H9 (cell line): ENCODE data around the gene DHCR7. TPM values are rescaled to one million over a fixed set of nuclear protein-coding genes. Genes with fewer than 3 reads are reported as not detected.

Source experiments
- DNase-seq: peaks from one replicate; pipeline ENCODE4 v3.0.0-alpha.2; 2017
- H2AFZ ChIP-seq: one replicate; pipeline ENCODE4 v1.6.1; 2013; ENCODE audit warnings: mild to moderate bottlenecking, low read length, control low read depth, moderate library complexity
- H2AK5ac ChIP-seq: 2 replicates; pipeline ENCODE4 v1.6.1; 2013; ENCODE audit warnings: low read length, control low read depth, mixed read lengths; ENCODE audit not compliant: insufficient read length
- H2BK120ac ChIP-seq: one replicate; pipeline ENCODE4 v1.6.1; 2013; ENCODE audit warnings: low read depth, mild to moderate bottlenecking, low read length, control low read depth, inconsistent platforms; ENCODE audit not compliant: poor library complexity, severe bottlenecking
- H2BK12ac ChIP-seq: 2 replicates; pipeline ENCODE4 v1.6.1; 2013; ENCODE audit warnings: low read length, control low read depth, mixed read lengths, low read depth; ENCODE audit not compliant: insufficient read length
- H2BK15ac ChIP-seq: 2 replicates; pipeline ENCODE4 v1.6.1; 2013; ENCODE audit warnings: low read depth, low read length, control low read depth
- H2BK20ac ChIP-seq: one replicate; pipeline ENCODE4 v1.6.1; 2013; ENCODE audit warnings: low read depth, mild to moderate bottlenecking, low read length, control low read depth, inconsistent platforms; ENCODE audit not compliant: poor library complexity, severe bottlenecking
- H2BK5ac ChIP-seq: 2 replicates; pipeline ENCODE4 v1.6.1; 2013; ENCODE audit warnings: low read length, control low read depth, mixed read lengths; ENCODE audit not compliant: insufficient read length
- H3K14ac ChIP-seq: 2 replicates; pipeline ENCODE4 v1.6.1; 2013; ENCODE audit warnings: low read length, control low read depth; ENCODE audit not compliant: insufficient read depth
- H3K18ac ChIP-seq: 2 replicates; pipeline ENCODE4 v1.6.1; 2013; ENCODE audit warnings: low read depth, mild to moderate bottlenecking, mixed read lengths, low read length, control low read depth; ENCODE audit not compliant: insufficient read length
- H3K23ac ChIP-seq: 2 replicates; pipeline ENCODE4 v1.6.1; 2013; ENCODE audit warnings: low read length, control low read depth, mixed read lengths, low read depth; ENCODE audit not compliant: insufficient read length
- H3K23me2 ChIP-seq: 2 replicates; pipeline ENCODE4 v1.6.1; 2013; ENCODE audit warnings: low read depth, mild to moderate bottlenecking, mixed read lengths, low read length, control low read depth; ENCODE audit not compliant: insufficient read length, poor library complexity, severe bottlenecking
- H3K27ac ChIP-seq: 2 replicates; pipeline ENCODE4 v1.5.1; 2013; ENCODE audit warnings: low read length, control low read depth, mixed read lengths, low read depth; ENCODE audit not compliant: insufficient read length
- H3K27me3 ChIP-seq: 2 replicates; pipeline ENCODE4 v1.6.1; 2013; ENCODE audit warnings: low read length, control low read depth, inconsistent platforms; ENCODE audit not compliant: insufficient read depth
- H3K4ac ChIP-seq: 2 replicates; pipeline ENCODE4 v1.6.1; 2013; ENCODE audit warnings: low read depth, mild to moderate bottlenecking, control low read depth, inconsistent platforms, low read length, moderate library complexity
- H3K4me1 ChIP-seq: 2 replicates; pipeline ENCODE4 v1.6.1; 2013; ENCODE audit warnings: low read length, control low read depth, inconsistent platforms; ENCODE audit not compliant: insufficient read depth
- H3K4me2 ChIP-seq: 2 replicates; pipeline ENCODE4 v1.6.1; 2013; ENCODE audit warnings: low read length, control low read depth, mixed read lengths; ENCODE audit not compliant: insufficient read length, insufficient read depth
- H3K56ac ChIP-seq: 2 replicates; pipeline ENCODE4 v1.6.1; 2013; ENCODE audit warnings: low read depth, mild to moderate bottlenecking, mixed read lengths, low read length, control low read depth; ENCODE audit not compliant: insufficient read length
- H3K79me1 ChIP-seq: 2 replicates; pipeline ENCODE4 v1.6.1; 2013; ENCODE audit warnings: low read depth, mild to moderate bottlenecking, moderate library complexity, low read length, control low read depth, inconsistent platforms; ENCODE audit not compliant: insufficient read depth, poor library complexity, severe bottlenecking
- H3K79me2 ChIP-seq: 2 replicates; pipeline ENCODE4 v1.6.1; 2013; ENCODE audit warnings: low read length, control low read depth, inconsistent platforms; ENCODE audit not compliant: insufficient read depth
- H3K9ac ChIP-seq: 2 replicates; pipeline ENCODE4 v1.6.1; 2013; ENCODE audit warnings: low read length, control low read depth, mixed read lengths; ENCODE audit not compliant: insufficient read length; ENCODE audit errors: extremely low read depth
- H3K9me3 ChIP-seq: one replicate; pipeline ENCODE4 v1.6.1; 2013; ENCODE audit warnings: low read depth, low read length, inconsistent platforms; ENCODE audit not compliant: control insufficient read depth
- H3T11ph ChIP-seq: one replicate; pipeline ENCODE4 v1.6.1; 2013; ENCODE audit warnings: mild to moderate bottlenecking, low read length, control low read depth, inconsistent platforms
- H4K20me1 ChIP-seq: one replicate; pipeline ENCODE4 v1.6.1; 2013; ENCODE audit not compliant: control insufficient read depth, insufficient read length, insufficient read depth
- H4K5ac ChIP-seq: 2 replicates; pipeline ENCODE4 v1.6.1; 2013; ENCODE audit warnings: low read depth, mild to moderate bottlenecking, mixed read lengths, low read length, control low read depth; ENCODE audit not compliant: insufficient read length
- H4K8ac ChIP-seq: replicated peaks from 2 replicates; pipeline ENCODE4 v1.6.1; 2013; ENCODE audit warnings: low read length, control low read depth, mixed read lengths, low read depth; ENCODE audit not compliant: insufficient read length
- H4K91ac ChIP-seq: 2 replicates; pipeline ENCODE4 v1.6.1; 2013; ENCODE audit warnings: low read depth, mild to moderate bottlenecking, moderate library complexity, mixed read lengths, low read length, control low read depth; ENCODE audit not compliant: insufficient read length
- H3K27ac Mint-ChIP-seq, 3 experiments: 2 replicates in 2 of 3; 3 replicates in 1 of 3; pipeline ENCODE4 v1.8.0; 2020 to 2021; ENCODE audit warnings: mixed read lengths in 3 of 3, mild to moderate bottlenecking in 1 of 3, moderate library complexity in 1 of 3
- H3K27me3 Mint-ChIP-seq: 2 replicates; pipeline ENCODE4 v1.8.0; 2021; ENCODE audit warnings: low read depth, mild to moderate bottlenecking, moderate library complexity, mixed read lengths
- H3K36me3 Mint-ChIP-seq, 3 experiments: 2 replicates in 2 of 3; 3 replicates in 1 of 3; pipeline ENCODE4 v1.8.0; 2020 to 2021; ENCODE audit warnings: low read depth in 3 of 3, mixed read lengths in 3 of 3; ENCODE audit not compliant: insufficient read depth in 1 of 3
- H3K4me1 Mint-ChIP-seq, 2 experiments: 2 replicates each; pipeline ENCODE4 v1.8.0; 2020; ENCODE audit warnings: mixed read lengths in 2 of 2
- H3K4me3 Mint-ChIP-seq, 2 experiments: 2 replicates in 1 of 2; 3 replicates in 1 of 2; pipeline ENCODE4 v1.8.0; 2020 to 2021; ENCODE audit warnings: mild to moderate bottlenecking in 2 of 2, mixed read lengths in 2 of 2, moderate library complexity in 1 of 2
- H3K9me3 Mint-ChIP-seq, 2 experiments: 2 replicates in 1 of 2; 3 replicates in 1 of 2; pipeline ENCODE4 v1.8.0; 2020; ENCODE audit warnings: mild to moderate bottlenecking in 2 of 2, mixed read lengths in 2 of 2, moderate library complexity in 1 of 2
- CTCF ChIP-seq: fragments of 200-600 bp; sonication (generic); conservative IDR thresholded peaks from 3 replicates; pipeline ENCODE4 v1.8.0; 2021; ENCODE audit warnings: antibody characterized with exemption, mild to moderate bottlenecking
- WGBS: extraction: QIAGEN DNeasy Blood & Tissue Kit; methylation state at CpG from one replicate; pipeline ENCODE4 v1.1.7; 2013; ENCODE audit warnings: missing lambda C conversion rate, low lambda C conversion rate, mixed read lengths; ENCODE audit not compliant: insufficient read length; ENCODE audit errors: extremely low coverage; 5-methylcytosine and 5-hydroxymethylcytosine counted together
- total RNA-seq: library from RNA; stranded (reverse); gene quantifications from 2 replicates; pipeline ENCODE4 v1.2.1, GENCODE V29; 2021

Gene DHCR7
- total RNA-seq, 1 experiment from 2014 or later, result 124 TPM

GRCh38 chr11:71429701-71430100 is 18.5 kb downstream of the DHCR7 start:
- Mint-ChIP-seq H3K4me1 (peaks cover 4 to 7% of the 10 kb centered on the region in 2 experiments; a peak in 3 of 4 replicates), H3K4me3 (no peak overlapping the region), H3K36me3 (peaks cover 1 to 8% (median 2%) of the 10 kb centered on the region in 3 experiments; a peak in 5 of 7 replicates), H3K27ac (no peak overlapping the region), H3K9me3 (peaks cover 0 to 7% of the 10 kb centered on the region in 2 experiments; a peak in 3 of 5 replicates), H3K27me3 (no peaks in the 10 kb centered on the region; the same call in 1 of the 2 replicates)
- Histone ChIP-seq H3K23me2 (no peaks in the 10 kb centered on the region), H3K23ac (no peak overlapping the region), H3T11ph (no peak overlapping the region), H2BK5ac (no peak overlapping the region), H3K27ac (no peak overlapping the region), H3K4me1 (no peaks in the 10 kb centered on the region), H2BK20ac (no peak overlapping the region), H3K27me3 (no peaks in the 10 kb centered on the region), H4K8ac (no peak overlapping the region), H2BK15ac (no peak overlapping the region), H3K18ac (no peak overlapping the region), H2BK120ac (no peak overlapping the region), H3K56ac (no peak overlapping the region), H3K79me2 (no peaks in the 10 kb centered on the region), H2BK12ac (no peak overlapping the region), H3K9me3 (no peaks in the 10 kb centered on the region), H2AFZ (no peak overlapping the region), H3K4ac (no peak overlapping the region), H3K79me1 (no peaks in the 10 kb centered on the region), H3K9ac (no peak overlapping the region), H3K4me2 (no peak overlapping the region), H4K5ac (no peak overlapping the region), H4K91ac (no peak overlapping the region), H2AK5ac (no peak overlapping the region), H3K14ac (no peak overlapping the region; the same call in 1 of the 2 replicates), H4K20me1 (no peaks in the 10 kb centered on the region)
- no CpG with 5 or more reads among the region's 6 CpGs for WGBS
- DNase-seq, result no peak
- no peak for TF ChIP-seq CTCF
